ENCODE measurements around the gene PROSER3.

PROSER3 gene

DNA sequence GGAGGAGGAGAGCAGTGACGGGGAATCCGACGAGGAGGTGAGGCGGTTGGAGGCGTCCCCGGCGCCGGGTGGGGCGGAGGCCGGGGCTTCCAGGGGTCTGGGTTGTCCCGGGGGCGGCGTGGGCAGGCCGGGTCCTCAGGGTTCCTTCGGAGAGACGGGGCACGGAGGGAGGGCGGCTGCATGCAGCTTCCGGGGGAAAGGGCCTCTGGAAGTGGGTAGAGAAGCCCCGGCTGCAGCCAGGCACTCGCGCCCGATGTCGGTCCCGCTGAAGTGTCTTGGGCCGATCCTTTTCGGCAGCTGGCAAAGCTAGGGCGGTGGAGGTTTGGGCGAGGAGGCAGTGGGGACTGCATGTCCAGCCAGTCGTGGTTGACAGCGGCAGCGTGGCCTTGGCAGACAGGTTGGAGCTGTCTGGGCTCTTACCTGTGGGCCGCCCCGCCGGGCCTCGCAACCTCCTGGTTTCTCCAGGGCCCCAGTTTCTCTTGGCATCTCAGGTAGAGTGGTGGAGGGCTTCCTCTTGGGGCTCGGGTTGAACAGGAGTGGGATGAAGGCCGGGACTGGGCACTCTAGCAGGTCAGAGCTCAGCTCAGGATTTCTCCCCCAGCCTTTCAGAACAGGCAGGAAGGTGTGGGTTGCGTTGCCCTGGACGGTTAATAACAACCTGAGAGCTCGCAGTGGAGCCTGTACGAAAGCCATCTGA, 39.5 kb upstream of the PROSER3 start (continued):
- TF ChIP-seq, protein P1, sequence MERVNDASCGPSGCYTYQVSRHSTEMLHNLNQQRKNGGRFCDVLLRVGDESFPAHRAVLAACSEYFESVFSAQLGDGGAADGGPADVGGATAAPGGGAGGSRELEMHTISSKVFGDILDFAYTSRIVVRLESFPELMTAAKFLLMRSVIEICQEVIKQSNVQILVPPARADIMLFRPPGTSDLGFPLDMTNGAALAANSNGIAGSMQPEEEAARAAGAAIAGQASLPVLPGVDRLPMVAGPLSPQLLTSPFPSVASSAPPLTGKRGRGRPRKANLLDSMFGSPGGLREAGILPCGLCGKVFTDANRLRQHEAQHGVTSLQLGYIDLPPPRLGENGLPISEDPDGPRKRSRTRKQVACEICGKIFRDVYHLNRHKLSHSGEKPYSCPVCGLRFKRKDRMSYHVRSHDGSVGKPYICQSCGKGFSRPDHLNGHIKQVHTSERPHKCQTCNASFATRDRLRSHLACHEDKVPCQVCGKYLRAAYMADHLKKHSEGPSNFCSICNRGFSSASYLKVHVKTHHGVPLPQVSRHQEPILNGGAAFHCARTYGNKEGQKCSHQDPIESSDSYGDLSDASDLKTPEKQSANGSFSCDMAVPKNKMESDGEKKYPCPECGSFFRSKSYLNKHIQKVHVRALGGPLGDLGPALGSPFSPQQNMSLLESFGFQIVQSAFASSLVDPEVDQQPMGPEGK (CRISPR knock-in tag; IDR thresholded peaks at IDR 0.05; ENCODE audit: borderline replicate concordance), result no peak
- no peak for TF ChIP-seq ZNF565 (CRISPR knock-in tag; conservative IDR thresholded peaks at IDR 0.05; ENCODE audit: low read depth)
- no peak for TF ChIP-seq ZNF70 (CRISPR knock-in tag; IDR thresholded peaks at IDR 0.05)

DNA sequence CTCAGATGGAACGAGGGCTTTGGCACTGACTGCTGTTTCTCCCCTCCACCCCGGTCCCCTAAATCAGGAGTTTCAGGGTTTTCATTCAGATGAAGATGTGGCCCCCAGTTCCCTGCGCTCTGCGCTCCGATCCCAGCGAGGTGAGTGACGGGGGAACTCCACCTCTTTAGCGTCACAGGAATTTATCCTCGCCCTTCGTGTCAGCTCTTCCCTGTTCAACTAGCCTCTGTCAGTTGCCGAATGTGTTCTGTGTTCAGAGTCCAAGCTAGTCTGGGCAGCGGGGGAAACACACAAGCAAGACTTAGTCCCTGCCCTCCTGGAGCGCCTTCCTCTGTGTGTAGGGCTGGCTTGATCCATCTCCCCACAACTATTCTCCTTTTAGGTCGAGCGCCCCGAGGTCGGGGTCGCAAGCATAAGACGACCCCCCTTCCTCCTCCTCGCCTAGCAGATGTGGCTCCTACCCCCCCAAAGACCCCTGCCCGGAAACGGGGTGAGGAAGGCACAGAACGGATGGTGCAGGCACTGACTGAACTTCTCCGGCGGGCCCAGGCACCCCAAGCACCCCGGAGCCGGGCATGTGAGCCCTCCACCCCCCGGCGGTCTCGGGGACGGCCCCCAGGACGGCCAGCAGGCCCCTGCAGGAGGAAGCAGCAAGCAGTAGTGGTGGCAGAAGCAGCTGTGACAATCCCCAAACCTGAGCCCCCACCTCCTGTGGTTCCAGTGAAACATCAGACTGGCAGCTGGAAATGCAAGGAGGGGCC, 38.4 kb upstream of the PROSER3 start:
- TF ChIP-seq GLIS3 (CRISPR knock-in tag; IDR thresholded peaks at IDR 0.05), result no peak
- no peak for TF ChIP-seq CSRNP3 (CRISPR knock-in tag; IDR thresholded peaks at IDR 0.05)
- TF ChIP-seq RARB (CRISPR knock-in tag; IDR thresholded peaks at IDR 0.05), result no peak
- TF ChIP-seq, protein P2, sequence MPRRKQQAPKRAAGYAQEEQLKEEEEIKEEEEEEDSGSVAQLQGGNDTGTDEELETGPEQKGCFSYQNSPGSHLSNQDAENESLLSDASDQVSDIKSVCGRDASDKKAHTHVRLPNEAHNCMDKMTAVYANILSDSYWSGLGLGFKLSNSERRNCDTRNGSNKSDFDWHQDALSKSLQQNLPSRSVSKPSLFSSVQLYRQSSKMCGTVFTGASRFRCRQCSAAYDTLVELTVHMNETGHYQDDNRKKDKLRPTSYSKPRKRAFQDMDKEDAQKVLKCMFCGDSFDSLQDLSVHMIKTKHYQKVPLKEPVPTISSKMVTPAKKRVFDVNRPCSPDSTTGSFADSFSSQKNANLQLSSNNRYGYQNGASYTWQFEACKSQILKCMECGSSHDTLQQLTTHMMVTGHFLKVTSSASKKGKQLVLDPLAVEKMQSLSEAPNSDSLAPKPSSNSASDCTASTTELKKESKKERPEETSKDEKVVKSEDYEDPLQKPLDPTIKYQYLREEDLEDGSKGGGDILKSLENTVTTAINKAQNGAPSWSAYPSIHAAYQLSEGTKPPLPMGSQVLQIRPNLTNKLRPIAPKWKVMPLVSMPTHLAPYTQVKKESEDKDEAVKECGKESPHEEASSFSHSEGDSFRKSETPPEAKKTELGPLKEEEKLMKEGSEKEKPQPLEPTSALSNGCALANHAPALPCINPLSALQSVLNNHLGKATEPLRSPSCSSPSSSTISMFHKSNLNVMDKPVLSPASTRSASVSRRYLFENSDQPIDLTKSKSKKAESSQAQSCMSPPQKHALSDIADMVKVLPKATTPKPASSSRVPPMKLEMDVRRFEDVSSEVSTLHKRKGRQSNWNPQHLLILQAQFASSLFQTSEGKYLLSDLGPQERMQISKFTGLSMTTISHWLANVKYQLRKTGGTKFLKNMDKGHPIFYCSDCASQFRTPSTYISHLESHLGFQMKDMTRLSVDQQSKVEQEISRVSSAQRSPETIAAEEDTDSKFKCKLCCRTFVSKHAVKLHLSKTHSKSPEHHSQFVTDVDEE (CRISPR knock-in tag; IDR thresholded peaks at IDR 0.05), result no peak
- no peak for TF ChIP-seq SNAI2 (CRISPR knock-in tag; IDR thresholded peaks at IDR 0.05)
- no peak for TF ChIP-seq ZC3H10 (CRISPR knock-in tag; IDR thresholded peaks at IDR 0.05)
- TF ChIP-seq BACH2 (CRISPR knock-in tag; IDR thresholded peaks at IDR 0.05; ENCODE audit: borderline replicate concordance), result no peak
- no peak for TF ChIP-seq ZFP3 (CRISPR knock-in tag; IDR thresholded peaks at IDR 0.05)
- TF ChIP-seq PPARA (CRISPR knock-in tag; IDR thresholded peaks at IDR 0.05; ENCODE audit: borderline replicate concordance), result no peak
- no peak for TF ChIP-seq ZNF8 (CRISPR knock-in tag; IDR thresholded peaks at IDR 0.05)
- TF ChIP-seq TOX (CRISPR knock-in tag; IDR thresholded peaks at IDR 0.05; ENCODE audit: borderline replicate concordance), result no peak
- ATAC-seq, result no peak

DNA sequence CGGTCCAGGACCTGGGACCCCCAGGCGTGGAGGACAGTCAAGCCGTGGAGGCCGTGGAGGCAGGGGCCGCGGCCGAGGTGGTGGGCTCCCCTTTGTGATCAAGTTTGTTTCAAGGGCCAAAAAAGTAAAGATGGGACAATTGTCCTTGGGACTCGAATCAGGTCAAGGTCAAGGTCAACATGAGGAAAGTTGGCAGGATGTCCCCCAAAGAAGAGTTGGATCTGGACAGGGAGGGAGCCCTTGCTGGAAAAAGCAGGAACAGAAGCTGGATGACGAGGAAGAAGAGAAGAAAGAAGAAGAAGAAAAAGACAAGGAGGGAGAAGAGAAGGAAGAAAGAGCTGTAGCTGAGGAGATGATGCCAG, 37.8 kb upstream of the PROSER3 start:
- TF ChIP-seq TCF4 (CRISPR knock-in tag; IDR thresholded peaks at IDR 0.05; ENCODE audit: borderline replicate concordance) (no peak), ZNF8 (CRISPR knock-in tag; IDR thresholded peaks at IDR 0.05) (no peak), GLIS3 (CRISPR knock-in tag; IDR thresholded peaks at IDR 0.05) (no peak), ESRRG (CRISPR knock-in tag; IDR thresholded peaks at IDR 0.05) (no peak), CSDC2 (CRISPR knock-in tag; IDR thresholded peaks at IDR 0.05) (no peak), OSR1 (CRISPR knock-in tag; IDR thresholded peaks at IDR 0.05) (no peak), ZFP3 (CRISPR knock-in tag; IDR thresholded peaks at IDR 0.05) (no peak), PPARA (CRISPR knock-in tag; IDR thresholded peaks at IDR 0.05; ENCODE audit: borderline replicate concordance) (no peak), SNAI2 (CRISPR knock-in tag; IDR thresholded peaks at IDR 0.05) (no peak), CREB5 (CRISPR knock-in tag; IDR thresholded peaks at IDR 0.05; ENCODE audit: low read depth) (no peak)
- TF ChIP-seq, protein P2 (CRISPR knock-in tag; IDR thresholded peaks at IDR 0.05), result no peak
- TF ChIP-seq, protein P3, sequence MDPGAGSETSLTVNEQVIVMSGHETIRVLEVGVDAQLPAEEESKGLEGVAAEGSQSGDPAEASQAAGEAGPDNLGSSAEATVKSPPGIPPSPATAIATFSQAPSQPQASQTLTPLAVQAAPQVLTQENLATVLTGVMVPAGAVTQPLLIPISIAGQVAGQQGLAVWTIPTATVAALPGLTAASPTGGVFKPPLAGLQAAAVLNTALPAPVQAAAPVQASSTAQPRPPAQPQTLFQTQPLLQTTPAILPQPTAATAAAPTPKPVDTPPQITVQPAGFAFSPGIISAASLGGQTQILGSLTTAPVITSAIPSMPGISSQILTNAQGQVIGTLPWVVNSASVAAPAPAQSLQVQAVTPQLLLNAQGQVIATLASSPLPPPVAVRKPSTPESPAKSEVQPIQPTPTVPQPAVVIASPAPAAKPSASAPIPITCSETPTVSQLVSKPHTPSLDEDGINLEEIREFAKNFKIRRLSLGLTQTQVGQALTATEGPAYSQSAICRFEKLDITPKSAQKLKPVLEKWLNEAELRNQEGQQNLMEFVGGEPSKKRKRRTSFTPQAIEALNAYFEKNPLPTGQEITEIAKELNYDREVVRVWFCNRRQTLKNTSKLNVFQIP (CRISPR knock-in tag; IDR thresholded peaks at IDR 0.05; ENCODE audit: borderline replicate concordance, low read depth), result no peak
- no peak for ATAC-seq

Measured in SK-N-SH treated with all-trans-retinoic acid at 6 μM for 48 hours (cell line).